GM06990 (cell line): ENCODE data around the gene CHEK2.

ENCODE experiments used
- DNase-seq: peaks from one replicate; pipeline ENCODE4 v3.0.0-alpha.2; 2011; ENCODE audit not compliant: insufficient read length; ENCODE audit errors: extremely low read depth
- H3K27me3 ChIP-seq: replicated peaks from 2 replicates; pipeline ENCODE4 v1.6.0; 2011; ENCODE audit warnings: low read length; ENCODE audit not compliant: control insufficient read depth, insufficient read depth
- H3K36me3 ChIP-seq: 2 replicates; pipeline ENCODE4 v1.5.1; 2011; ENCODE audit warnings: low read length; ENCODE audit not compliant: control insufficient read depth, insufficient read depth
- H3K4me3 ChIP-seq: replicated peaks from 2 replicates; pipeline ENCODE4 v1.5.1; 2011; ENCODE audit warnings: low read depth, mild to moderate bottlenecking, control low read depth, low read length
- TF ChIP-seq, protein P1 (sequence below): IDR thresholded peaks from 2 replicates; pipeline ENCODE4 v1.5.1; 2011; ENCODE audit warnings: low read length, control low read depth, mild to moderate bottlenecking, inconsistent platforms; ENCODE audit not compliant: insufficient read depth, poor library complexity, severe bottlenecking

The CHEK2 gene

DNA sequence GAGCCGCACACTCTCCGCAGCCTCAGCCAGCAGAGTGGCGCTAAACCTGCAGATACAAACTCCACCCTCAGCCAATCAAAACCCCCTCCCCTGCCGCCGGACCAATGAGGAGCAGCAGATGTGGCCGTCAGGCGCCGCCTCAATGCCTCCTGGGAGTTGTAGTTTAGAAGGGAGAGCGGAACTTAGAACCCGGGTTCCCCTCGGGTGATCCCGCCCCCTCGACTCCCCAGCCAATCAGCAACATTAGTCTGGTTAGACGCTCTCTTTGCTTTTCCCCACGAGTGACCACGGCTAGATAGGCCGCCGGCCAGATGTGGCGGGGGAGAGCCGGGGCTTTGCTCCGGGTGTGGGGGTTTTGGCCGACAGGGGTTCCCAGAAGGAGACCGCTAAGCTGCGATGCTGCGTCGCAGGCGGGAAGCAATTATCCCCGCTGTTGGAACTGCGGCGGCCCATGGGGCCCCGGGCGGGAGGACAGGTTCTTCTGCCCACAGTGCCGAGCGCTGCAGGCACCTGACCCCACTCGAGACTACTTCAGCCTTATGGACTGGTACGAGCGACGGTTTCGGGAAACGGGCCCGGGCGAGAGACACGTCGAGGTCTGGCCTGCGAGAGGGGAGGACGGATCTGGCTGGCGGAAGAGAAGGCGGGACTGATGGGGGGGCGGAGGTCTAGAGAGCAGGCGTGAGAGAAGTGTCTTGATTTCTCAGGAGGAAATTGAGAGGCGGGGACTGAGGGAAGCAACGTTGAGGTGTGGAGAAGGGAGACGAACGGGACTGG, at the start of gene CHEK2, which contains the start of gene HSCB:
Gene CHEK2 (minus strand): TSS at position 36 of the 777 bp plus-strand sequence. CDS start 7,099 bp downstream, outside the sequence.
Gene HSCB (plus strand): TSS at position 255 of the 777 bp plus-strand sequence. CDS start 57 bp downstream, at position 312.
- TF ChIP-seq, protein P1, sequence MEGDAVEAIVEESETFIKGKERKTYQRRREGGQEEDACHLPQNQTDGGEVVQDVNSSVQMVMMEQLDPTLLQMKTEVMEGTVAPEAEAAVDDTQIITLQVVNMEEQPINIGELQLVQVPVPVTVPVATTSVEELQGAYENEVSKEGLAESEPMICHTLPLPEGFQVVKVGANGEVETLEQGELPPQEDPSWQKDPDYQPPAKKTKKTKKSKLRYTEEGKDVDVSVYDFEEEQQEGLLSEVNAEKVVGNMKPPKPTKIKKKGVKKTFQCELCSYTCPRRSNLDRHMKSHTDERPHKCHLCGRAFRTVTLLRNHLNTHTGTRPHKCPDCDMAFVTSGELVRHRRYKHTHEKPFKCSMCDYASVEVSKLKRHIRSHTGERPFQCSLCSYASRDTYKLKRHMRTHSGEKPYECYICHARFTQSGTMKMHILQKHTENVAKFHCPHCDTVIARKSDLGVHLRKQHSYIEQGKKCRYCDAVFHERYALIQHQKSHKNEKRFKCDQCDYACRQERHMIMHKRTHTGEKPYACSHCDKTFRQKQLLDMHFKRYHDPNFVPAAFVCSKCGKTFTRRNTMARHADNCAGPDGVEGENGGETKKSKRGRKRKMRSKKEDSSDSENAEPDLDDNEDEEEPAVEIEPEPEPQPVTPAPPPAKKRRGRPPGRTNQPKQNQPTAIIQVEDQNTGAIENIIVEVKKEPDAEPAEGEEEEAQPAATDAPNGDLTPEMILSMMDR = no peak
- peaks cover 5% of the 10 kb centered on the region for H3K36me3 ChIP-seq
- peak; percentile 96 for DNase-seq
- peak within 1 kb of the TSS; percentile 92 for H3K4me3 ChIP-seq
- H3K27me3 ChIP-seq = no peaks in the 10 kb centered on the region

DNA sequence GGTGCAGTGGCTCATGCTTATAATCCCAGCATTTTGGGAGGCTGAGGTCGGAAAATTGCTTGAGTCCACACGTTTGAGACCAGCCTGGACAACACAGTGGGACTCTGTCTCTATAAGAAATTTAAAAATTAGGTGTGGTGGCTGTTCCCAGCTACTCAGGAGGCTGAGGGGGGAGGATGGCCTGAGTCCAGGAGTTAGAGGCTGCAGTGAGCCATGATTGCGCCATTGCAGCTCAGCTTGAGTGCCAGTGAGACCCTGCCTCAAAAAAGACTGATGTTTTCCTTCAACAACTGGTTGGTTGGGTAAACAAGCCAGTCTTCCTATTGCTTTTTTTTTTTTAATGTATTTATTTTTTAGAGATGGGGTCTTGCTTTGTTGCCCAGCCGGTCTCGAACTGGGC, 49.5 kb upstream of the CHEK2 start:
- peaks cover 9% of the 10 kb centered on the region for H3K36me3 ChIP-seq
- DNase-seq = no peak
- TF ChIP-seq, protein P1 = no peak
- no peak overlapping the region for H3K4me3 ChIP-seq
- H3K27me3 ChIP-seq = no peaks in the 10 kb centered on the region

DNA sequence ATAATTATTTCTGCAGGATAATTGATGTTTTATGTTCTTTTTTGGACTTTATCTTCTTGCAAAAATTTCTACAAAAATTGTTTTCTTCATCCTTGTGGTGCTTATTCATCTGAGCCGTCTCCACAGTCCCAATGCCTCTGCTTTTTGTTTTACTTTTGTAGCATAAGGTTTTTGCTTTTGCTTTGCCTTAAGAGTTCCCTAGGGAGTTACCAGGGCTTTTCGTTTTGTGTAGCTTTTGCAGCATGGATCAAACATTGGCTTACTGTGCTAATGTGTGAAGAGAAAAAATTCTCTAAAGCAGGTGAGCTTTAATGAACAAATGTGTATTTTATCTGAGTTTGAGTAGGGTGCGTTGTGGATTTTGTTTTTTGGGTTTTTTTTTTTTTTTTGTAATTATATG, 47.0 kb upstream of the CHEK2 start:
- no peak for DNase-seq
- peaks cover 4% of the 10 kb centered on the region for H3K36me3 ChIP-seq
- no peaks in the 10 kb centered on the region for H3K27me3 ChIP-seq
- TF ChIP-seq, protein P1 = no peak
- no peak overlapping the region for H3K4me3 ChIP-seq

DNA sequence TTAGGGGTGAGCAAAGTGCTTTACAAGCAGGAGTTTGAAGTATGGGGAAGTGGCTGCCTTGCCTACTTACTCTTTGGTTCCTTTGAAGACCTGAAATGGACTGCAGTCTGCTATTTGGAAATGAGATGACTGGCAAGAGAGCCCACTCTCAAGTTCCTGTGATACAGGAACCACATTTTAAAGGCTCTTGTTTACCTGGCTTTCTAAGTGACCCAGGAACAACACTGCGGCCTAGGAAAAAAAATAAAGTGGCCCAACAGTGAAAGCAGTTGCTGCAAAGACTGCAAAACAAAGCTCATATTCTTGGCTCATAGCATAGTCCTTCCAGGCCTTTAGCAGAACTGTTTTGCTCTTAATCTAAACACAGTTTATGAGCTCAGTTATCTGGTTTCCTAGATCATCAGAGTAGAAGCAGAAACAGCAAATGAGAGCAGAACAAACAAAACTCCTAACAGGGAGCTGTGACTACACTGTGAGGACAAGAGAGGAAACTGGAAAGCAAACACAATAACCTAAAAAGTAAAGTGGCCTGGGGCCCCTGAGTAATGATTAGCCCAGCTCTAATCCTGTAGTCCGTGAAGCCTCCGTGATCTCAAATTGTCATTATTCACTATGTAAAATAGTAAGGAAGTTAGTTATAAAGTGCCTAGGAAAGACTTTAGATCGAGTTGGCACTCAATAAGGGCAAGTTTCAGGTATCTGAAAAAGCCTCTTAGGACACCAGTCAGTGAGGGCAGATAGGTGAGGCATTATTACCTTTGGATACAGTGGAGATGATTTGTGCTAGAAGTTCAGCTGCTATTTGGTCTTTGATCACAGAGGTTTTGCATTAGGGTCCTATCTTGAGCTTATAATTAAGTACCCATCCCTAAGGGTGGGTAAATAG, 42.4 kb upstream of the CHEK2 start:
- DNase-seq = no peak
- peaks cover 10% of the 10 kb centered on the region for H3K36me3 ChIP-seq
- TF ChIP-seq, protein P1 = no peak
- no peaks in the 10 kb centered on the region for H3K27me3 ChIP-seq
- no peak overlapping the region for H3K4me3 ChIP-seq

DNA sequence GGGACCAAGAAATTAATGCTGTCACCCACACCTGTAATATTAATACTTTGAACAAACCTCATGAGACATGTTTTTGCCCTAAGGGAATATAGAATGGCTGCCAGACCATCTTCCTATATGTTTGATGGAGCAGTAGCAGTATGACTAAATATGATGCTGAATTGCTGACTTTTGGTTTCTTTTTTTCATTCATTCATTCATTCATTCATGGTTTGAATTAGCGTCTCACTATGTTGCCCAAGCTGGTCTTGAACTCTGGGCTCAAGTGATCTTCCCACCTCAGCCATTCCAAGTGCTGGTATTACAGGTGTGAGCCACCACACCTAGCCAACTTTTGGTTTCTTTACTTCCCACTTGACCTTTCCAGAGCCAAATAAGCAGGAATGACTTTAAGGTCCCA, 38.7 kb upstream of the CHEK2 start:
- Histone ChIP-seq H3K27me3 (no peaks in the 10 kb centered on the region), H3K4me3 (no peak overlapping the region), H3K36me3 (peaks cover 14% of the 10 kb centered on the region)
- TF ChIP-seq, protein P1 = no peak
- no peak for DNase-seq
